ENCODE results near the gene TMOD1. TPM values are rescaled to one million over a fixed set of nuclear protein-coding genes. Genes with fewer than 3 reads are reported as not detected.

Gene TMOD1
- total RNA-seq, 2 donors from 2014 or later, result 118 to 122 TPM

- no peaks in the 10 kb centered on the region for H3K9me3 ChIP-seq
- TF ChIP-seq CTCF (IDR thresholded peaks at IDR 0.05), result no peak
- H3K27ac ChIP-seq, result peak overlapping the region; percentile 41 to 77
- no peak overlapping the region for H3K4me3 ChIP-seq
- H3K36me3 ChIP-seq, result peaks cover 22% of the 10 kb centered on the region
- no peak for DNase-seq (ENCODE audit: low spot score)
- peaks cover 0 to 17% of the 10 kb centered on the region in 2 donors for H3K4me1 ChIP-seq
- no peaks in the 10 kb centered on the region for H3K27me3 ChIP-seq
Observed at GRCh38 chr9:97625620-97626019, 124.2 kb downstream of the TMOD1 start.

GRCh38 chr9:97627624-97628023 lies 126.2 kb downstream of the TMOD1 start:
- Histone ChIP-seq H3K36me3 (peaks cover 11% of the 10 kb centered on the region), H3K27ac (peak overlapping the region; percentile 37 to 59), H3K4me3 (no peak overlapping the region), H3K4me1 (peaks cover 0 to 30% of the 10 kb centered on the region in 2 donors), H3K9me3 (no peaks in the 10 kb centered on the region), H3K27me3 (no peaks in the 10 kb centered on the region)
- no peak for TF ChIP-seq CTCF (IDR thresholded peaks at IDR 0.05)
- DNase-seq (ENCODE audit: low spot score), result no peak

- Histone ChIP-seq H3K27me3 (no peaks in the 10 kb centered on the region), H3K4me3 (no peak overlapping the region), H3K27ac (peak overlapping the region; percentile 29 to 59), H3K36me3 (peaks cover 4% of the 10 kb centered on the region), H3K4me1 (peaks cover 0 to 30% of the 10 kb centered on the region in 2 donors), H3K9me3 (no peaks in the 10 kb centered on the region)
- no peak for TF ChIP-seq CTCF (IDR thresholded peaks at IDR 0.05)
- DNase-seq (ENCODE audit: low spot score), result no peak
Observed at GRCh38 chr9:97628668-97629067, 127.2 kb downstream of the TMOD1 start.

- Histone ChIP-seq H3K9me3 (no peaks in the 10 kb centered on the region), H3K27ac (peak overlapping the region; percentile 29 to 59), H3K27me3 (no peaks in the 10 kb centered on the region), H3K36me3 (peaks cover 4% of the 10 kb centered on the region), H3K4me1 (peaks cover 0 to 31% of the 10 kb centered on the region in 2 donors), H3K4me3 (no peak overlapping the region)
- DNase-seq (ENCODE audit: low spot score), result no peak
- peak in 1 of 2 donors; percentile 6 for TF ChIP-seq CTCF (IDR thresholded peaks at IDR 0.05)
Observed at GRCh38 chr9:97629156-97629555, 127.7 kb downstream of the TMOD1 start.

GRCh38 chr9:97630591-97630990 lies 129.1 kb downstream of the TMOD1 start:
- peaks cover 4% of the 10 kb centered on the region for H3K36me3 ChIP-seq
- H3K27ac ChIP-seq, result no peak overlapping the region
- H3K27me3 ChIP-seq, result no peaks in the 10 kb centered on the region
- DNase-seq (ENCODE audit: low spot score), result no peak
- H3K4me1 ChIP-seq, result peaks cover 0 to 46% of the 10 kb centered on the region in 2 donors
- TF ChIP-seq CTCF (IDR thresholded peaks at IDR 0.05), result no peak
- no peaks in the 10 kb centered on the region for H3K9me3 ChIP-seq
- H3K4me3 ChIP-seq, result no peak overlapping the region
